ENCODE data around the gene ZNF213. TPM values are rescaled to one million over a fixed set of nuclear protein-coding genes. Genes with fewer than 3 reads are reported as not detected.

ZNF213 gene
- total and polyA plus RNA-seq, 4 donors, result 7.8 to 13.1 (median 11.5) TPM

DNA sequence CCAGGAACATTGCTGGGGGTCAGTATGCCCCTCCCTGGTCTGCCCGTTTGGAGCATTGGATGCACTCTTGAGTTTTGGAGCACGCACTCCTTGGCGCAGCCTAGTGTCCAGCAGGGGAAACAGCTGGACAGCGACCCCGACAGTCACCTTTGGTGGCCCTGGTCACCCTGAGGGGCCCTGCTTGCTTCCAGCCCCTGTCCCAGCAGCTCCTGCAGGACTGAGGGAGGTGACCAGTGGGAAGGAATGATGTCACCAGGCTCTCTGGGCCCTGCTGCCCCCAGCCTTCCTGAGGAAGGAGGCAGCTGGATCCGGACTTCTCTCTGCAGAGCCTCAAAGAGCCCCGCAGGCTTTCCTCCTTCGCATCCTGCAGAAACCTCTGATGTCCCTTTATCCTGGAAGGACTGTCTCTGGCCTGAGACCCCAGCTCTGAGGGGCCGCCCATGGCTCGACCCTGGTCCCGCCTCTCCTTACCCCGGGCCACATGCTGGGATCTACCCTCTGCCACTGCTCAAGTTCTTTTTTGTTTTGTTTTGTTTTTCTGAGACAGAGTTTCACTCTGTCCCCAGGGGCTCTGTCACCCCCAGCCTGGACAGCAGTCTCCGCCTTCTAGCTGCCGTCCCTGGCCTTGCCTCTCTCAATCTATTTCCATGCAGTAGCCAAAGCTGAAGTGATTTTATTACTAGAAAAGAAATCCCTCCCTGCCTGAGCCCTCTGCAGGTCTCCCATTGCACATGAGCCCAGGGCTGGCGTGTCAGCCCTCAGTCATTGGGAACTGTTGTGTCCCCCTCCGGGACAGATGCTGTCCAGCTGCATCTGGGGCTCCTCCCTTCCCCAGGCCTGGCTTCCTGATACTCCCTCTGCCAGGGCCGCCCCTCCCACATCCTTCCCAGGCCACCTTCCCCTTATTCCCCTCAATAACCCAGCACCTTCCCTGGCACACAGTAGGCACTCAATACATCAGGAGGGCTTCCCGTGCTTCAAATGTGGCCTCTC lies 47.3 kb upstream of the ZNF213 start:
- ATAC-seq (ENCODE audit: insufficient read depth, low FRiP score), result peak; percentile 61
- TF ChIP-seq, protein P1, sequence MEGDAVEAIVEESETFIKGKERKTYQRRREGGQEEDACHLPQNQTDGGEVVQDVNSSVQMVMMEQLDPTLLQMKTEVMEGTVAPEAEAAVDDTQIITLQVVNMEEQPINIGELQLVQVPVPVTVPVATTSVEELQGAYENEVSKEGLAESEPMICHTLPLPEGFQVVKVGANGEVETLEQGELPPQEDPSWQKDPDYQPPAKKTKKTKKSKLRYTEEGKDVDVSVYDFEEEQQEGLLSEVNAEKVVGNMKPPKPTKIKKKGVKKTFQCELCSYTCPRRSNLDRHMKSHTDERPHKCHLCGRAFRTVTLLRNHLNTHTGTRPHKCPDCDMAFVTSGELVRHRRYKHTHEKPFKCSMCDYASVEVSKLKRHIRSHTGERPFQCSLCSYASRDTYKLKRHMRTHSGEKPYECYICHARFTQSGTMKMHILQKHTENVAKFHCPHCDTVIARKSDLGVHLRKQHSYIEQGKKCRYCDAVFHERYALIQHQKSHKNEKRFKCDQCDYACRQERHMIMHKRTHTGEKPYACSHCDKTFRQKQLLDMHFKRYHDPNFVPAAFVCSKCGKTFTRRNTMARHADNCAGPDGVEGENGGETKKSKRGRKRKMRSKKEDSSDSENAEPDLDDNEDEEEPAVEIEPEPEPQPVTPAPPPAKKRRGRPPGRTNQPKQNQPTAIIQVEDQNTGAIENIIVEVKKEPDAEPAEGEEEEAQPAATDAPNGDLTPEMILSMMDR (IDR thresholded peaks at IDR 0.05; ENCODE audit: control extremely low read depth, extremely low read depth), result no peak
- Histone ChIP-seq H3K27me3 (ENCODE audit: control insufficient read depth in 3 of 3, insufficient read depth in 3 of 3, low read length in 2 of 3) (no peaks in the 10 kb centered on the region), H3K9me3 (ENCODE audit: control insufficient read depth in 4 of 4, insufficient read depth in 3 of 4, low read length in 3 of 4) (no peaks in the 10 kb centered on the region), H3K36me3 (ENCODE audit: control insufficient read depth in 4 of 4, insufficient read depth in 4 of 4, low read length in 4 of 4) (no peaks in the 10 kb centered on the region), H3K9ac (ENCODE audit: insufficient read depth in 1 of 2, low read length in 2 of 2) (no peak overlapping the region), H3K4me1 (ENCODE audit: control insufficient read depth in 5 of 5, insufficient read depth in 5 of 5, low read length in 5 of 5) (peaks cover 0 to 17% (median 3%) of the 10 kb centered on the region in 5 donors), H3K4me3 (peak overlapping the region; percentile 21), H3K27ac (ENCODE audit: low read depth in 1 of 2, low read length in 1 of 2) (peak overlapping the region; percentile 67 to 83)
- 31 to 46% methylated on average over 18 of the region's 18 CpGs for WGBS, 2 donors
- DNase-seq, result peak; percentile 38 to 72 (median 50)

DNA sequence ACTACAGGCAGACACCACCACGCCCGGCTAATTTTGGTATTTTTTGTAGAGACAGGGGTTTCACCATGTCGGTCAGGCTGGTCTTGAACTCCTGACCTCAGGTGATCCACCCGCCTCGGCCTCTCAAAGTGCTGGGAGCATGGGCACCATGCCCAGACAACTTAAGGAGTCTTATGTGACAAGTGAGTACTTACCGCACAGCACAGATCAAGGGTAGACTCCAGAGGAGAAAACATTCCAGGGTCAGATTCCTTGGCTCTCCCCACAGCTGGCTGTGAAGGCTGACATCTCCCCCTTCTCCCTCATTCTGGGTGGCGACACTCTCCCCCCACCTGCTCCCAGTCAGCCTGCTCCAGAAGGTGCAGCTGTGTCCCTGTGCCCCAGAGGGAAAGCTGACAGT lies 46.4 kb upstream of the ZNF213 start:
- Histone ChIP-seq H3K27ac (ENCODE audit: low read depth in 1 of 2, low read length in 1 of 2) (peak overlapping the region in 1 of 2 donors; percentile 60), H3K4me3 (no peak overlapping the region), H3K9me3 (ENCODE audit: control insufficient read depth in 4 of 4, insufficient read depth in 3 of 4, low read length in 3 of 4) (no peaks in the 10 kb centered on the region), H3K4me1 (ENCODE audit: control insufficient read depth in 5 of 5, insufficient read depth in 5 of 5, low read length in 5 of 5) (peaks cover 0 to 17% (median 3%) of the 10 kb centered on the region in 5 donors), H3K36me3 (ENCODE audit: control insufficient read depth in 4 of 4, insufficient read depth in 4 of 4, low read length in 4 of 4) (no peaks in the 10 kb centered on the region), H3K27me3 (ENCODE audit: control insufficient read depth in 3 of 3, insufficient read depth in 3 of 3, low read length in 2 of 3) (peaks cover 0 to 3% (median 0%) of the 10 kb centered on the region in 3 donors), H3K9ac (ENCODE audit: insufficient read depth in 1 of 2, low read length in 2 of 2) (no peak overlapping the region)
- 59 to 81% methylated on average over 7 of the region's 7 CpGs for WGBS, 2 donors
- ATAC-seq (ENCODE audit: insufficient read depth, low FRiP score), result no peak
- TF ChIP-seq, protein P1 (IDR thresholded peaks at IDR 0.05; ENCODE audit: control extremely low read depth, extremely low read depth), result no peak
- peak; percentile 24 to 62 (median 48) for DNase-seq

DNA sequence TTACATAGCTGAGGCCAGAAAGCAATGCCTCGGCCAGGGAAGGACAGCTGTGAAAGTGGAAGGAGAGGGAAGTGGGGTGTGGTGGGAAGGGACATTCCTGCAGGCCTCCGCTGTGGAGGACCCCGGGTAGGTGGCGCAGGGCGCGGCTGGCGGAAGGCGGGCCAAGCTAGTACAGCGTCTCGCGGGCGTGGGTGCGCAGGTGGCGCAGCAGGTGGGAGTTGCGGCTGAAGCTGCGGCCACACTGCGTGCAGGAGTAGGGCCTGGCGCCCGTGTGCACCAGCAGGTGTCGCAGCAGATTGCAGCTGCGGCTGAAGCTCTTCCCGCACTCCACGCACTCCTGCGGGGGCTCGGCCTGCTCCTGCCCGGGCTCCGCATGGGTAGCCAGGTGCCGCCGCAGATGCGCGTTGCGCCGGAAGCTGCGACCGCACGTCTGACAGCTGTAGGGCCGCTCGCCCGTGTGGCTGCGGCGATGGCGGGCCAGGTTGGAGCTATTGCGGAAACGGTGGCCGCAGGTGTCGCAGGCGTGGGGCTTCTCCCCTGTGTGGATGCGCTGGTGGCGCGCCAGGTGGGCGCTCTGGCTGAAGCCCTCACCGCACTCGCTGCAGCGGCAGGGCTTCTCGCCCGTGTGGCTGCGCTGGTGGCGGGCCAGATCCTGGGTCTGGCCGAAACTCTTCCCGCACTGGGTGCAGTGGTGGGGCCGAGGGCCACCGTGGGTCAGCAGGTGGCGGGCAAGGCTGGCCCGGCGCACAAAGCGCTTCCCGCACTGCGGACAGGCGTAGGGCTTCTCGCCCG lies 45.7 kb upstream of the ZNF213 start:
- Histone ChIP-seq H3K4me3 (no peak overlapping the region), H3K9me3 (ENCODE audit: control insufficient read depth in 4 of 4, insufficient read depth in 3 of 4, low read length in 3 of 4) (no peaks in the 10 kb centered on the region), H3K36me3 (ENCODE audit: control insufficient read depth in 4 of 4, insufficient read depth in 4 of 4, low read length in 4 of 4) (no peaks in the 10 kb centered on the region), H3K27me3 (ENCODE audit: control insufficient read depth in 3 of 3, insufficient read depth in 3 of 3, low read length in 2 of 3) (peaks cover 0 to 3% (median 0%) of the 10 kb centered on the region in 3 donors), H3K27ac (ENCODE audit: low read depth in 1 of 2, low read length in 1 of 2) (peak overlapping the region in 1 of 2 donors; percentile 60), H3K4me1 (ENCODE audit: control insufficient read depth in 5 of 5, insufficient read depth in 5 of 5, low read length in 5 of 5) (peaks cover 0 to 17% (median 3%) of the 10 kb centered on the region in 5 donors), H3K9ac (ENCODE audit: insufficient read depth in 1 of 2, low read length in 2 of 2) (no peak overlapping the region)
- ATAC-seq (ENCODE audit: insufficient read depth, low FRiP score) (no peak), DNase-seq (no peak)
- TF ChIP-seq, protein P1 (IDR thresholded peaks at IDR 0.05; ENCODE audit: control extremely low read depth, extremely low read depth), result no peak
- WGBS, 2 donors, result 90 to 95% methylated on average over 71 of the region's 71 CpGs
